ENCODE data around the gene ABCA1.

GRCh38 chr9:104936291-104936690, 8.3 kb upstream of the ABCA1 start:
- TF ChIP-seq CTCF (IDR thresholded peaks at IDR 0.05; ENCODE audit: insufficient read depth, low read length, poor library complexity, severe bottlenecking), result no peak
- TF ChIP-seq EZH2phosphoT487 (conservative IDR thresholded peaks at IDR 0.05; ENCODE audit: low read length), result no peak

Data from SU-DHL-6 (cell line).